Gastroesophageal sphincter (tissue), 3 donors: ENCODE results near the gene RGS17.

Source experiments
- CTCF ChIP-seq, 4 experiments: fragments of 200-600 bp in 2 of 4; fragments of 450-650 bp in 2 of 4; sonication (generic) in 1 of 4; IDR thresholded peaks; one replicate each; pipeline ENCODE4 v1.5.1; 2017 to 2019; ENCODE audit warnings: antibody characterized with exemption in 4 of 4, mild to moderate bottlenecking in 2 of 4, moderate library complexity in 2 of 4
- EP300 ChIP-seq: sonication (generic); formaldehyde crosslinking; IDR thresholded peaks from one replicate; pipeline ENCODE4 v1.6.1; 2017; ENCODE audit warnings: antibody characterized with exemption, mild to moderate bottlenecking
- POLR2A ChIP-seq, 2 donors: fragments of 450-650 bp; IDR thresholded peaks; one replicate each; pipeline ENCODE4 v1.6.1; 2017; ENCODE audit warnings: antibody characterized with exemption in 2 of 2, mild to moderate bottlenecking in 2 of 2, moderate library complexity in 1 of 2

GRCh38 chr6:153012856-153013255, 118.2 kb downstream of the RGS17 start:
- TF ChIP-seq CTCF (IDR thresholded peaks at IDR 0.05) (no peak), POLR2A (IDR thresholded peaks at IDR 0.05) (no peak), EP300 (no peak)
